Lower leg skin (tissue), 4 donors: ENCODE results near the gene RHCG. TPM values are rescaled to one million over a fixed set of nuclear protein-coding genes. Genes with fewer than 3 reads are reported as not detected.

ENCODE experiments used
- DNase-seq, 2 donors: peaks; one replicate each; pipeline ENCODE4 v3.0.0-alpha.2; 2019; ENCODE audit warnings: low spot score in 2 of 2
- H3K4me3 ChIP-seq: fragments of 200-600 bp; sonication (generic); 2 replicates; pipeline ENCODE4 v1.5.1; 2017; ENCODE audit warnings: mild to moderate bottlenecking, low read depth; ENCODE audit not compliant: poor library complexity, severe bottlenecking
- CTCF ChIP-seq, 3 donors: fragments of 450-650 bp; IDR thresholded peaks; one replicate each; pipeline ENCODE4 v1.5.1; 2016; ENCODE audit warnings: antibody characterized with exemption in 3 of 3, mild to moderate bottlenecking in 3 of 3, moderate library complexity in 2 of 3
- POLR2A ChIP-seq, 2 donors: fragments of 450-650 bp; IDR thresholded peaks; one replicate each; pipeline ENCODE4 v1.6.1; 2016 to 2017; ENCODE audit warnings: antibody characterized with exemption in 2 of 2, mild to moderate bottlenecking in 1 of 2, moderate library complexity in 1 of 2
- WGBS, 2 donors: methylation state at CpG; one replicate each; pipeline ENCODE4 v1.1.5; 2018; 5-methylcytosine and 5-hydroxymethylcytosine counted together
- intact Hi-C: fragments of 100-400 bp; cut with DNase I; formaldehyde crosslinking; loops from one replicate; pipeline ENCODE4 v1.15.0; 2023; ENCODE audit warnings: low total_unique reads
- total RNA-seq, 4 donors: library from RNA; depleted of rRNA; stranded (reverse); fragments of >200 nt; gene quantifications; one replicate each; pipeline ENCODE4 v1.1.0, GENCODE V29; 2016

The RHCG gene
- total RNA-seq, 4 donors from 2014 or later = 1.3 to 29.0 (median 23.7) TPM

GRCh38 chr15:89451846-89452245 lies 44.5 kb downstream of the RHCG start:
- whole genome bisulfite sequencing, 2 donors = 84 to 98% methylated on average over 1 of the region's 1 CpG
- intact Hi-C loops = no loop called here
- TF ChIP-seq POLR2A (IDR thresholded peaks at IDR 0.05) (no peak), CTCF (IDR thresholded peaks at IDR 0.05) (no peak)
- no peak for DNase-seq
- H3K4me3 ChIP-seq = no peak overlapping the region

- WGBS, 2 donors = 16 to 19% methylated on average over 11 of the region's 11 CpGs
- TF ChIP-seq CTCF (IDR thresholded peaks at IDR 0.05) (no peak), POLR2A (IDR thresholded peaks at IDR 0.05) (no peak)
- intact Hi-C loops = no loop called here
- no peak for DNase-seq
- H3K4me3 ChIP-seq = no peak overlapping the region
These were observed 46.0 kb downstream of the RHCG start for GRCh38 chr15:89450076-89451006.

GRCh38 chr15:89448825-89449224 lies 47.6 kb downstream of the RHCG start:
- no peak for TF ChIP-seq CTCF (IDR thresholded peaks at IDR 0.05)
- no peak for TF ChIP-seq POLR2A (IDR thresholded peaks at IDR 0.05)
- no peak for DNase-seq
- WGBS, 2 donors = 15 to 20% methylated on average over 9 to 11 of the region's 11 CpGs
- intact Hi-C loops = no loop called here
- no peak overlapping the region for H3K4me3 ChIP-seq

GRCh38 chr15:89447676-89448075 lies 48.7 kb downstream of the RHCG start:
- no peak overlapping the region for H3K4me3 ChIP-seq
- TF ChIP-seq POLR2A (IDR thresholded peaks at IDR 0.05) (no peak), CTCF (IDR thresholded peaks at IDR 0.05) (no peak)
- DNase-seq = no peak
- WGBS, 2 donors = 79 to 91% methylated on average over 3 to 8 of the region's 8 CpGs
- intact Hi-C loops = no loop called here

- WGBS, 2 donors = 75 to 78% methylated on average over 9 of the region's 9 CpGs
- intact Hi-C loops = no loop called here
- TF ChIP-seq POLR2A (IDR thresholded peaks at IDR 0.05) (no peak), CTCF (IDR thresholded peaks at IDR 0.05) (no peak)
- H3K4me3 ChIP-seq = no peak overlapping the region
- no peak for DNase-seq
These were observed 50.0 kb downstream of the RHCG start for GRCh38 chr15:89446255-89446891.
